Epithelial cell of esophagus (primary cell): ENCODE results near the gene TPM2.

Source experiments
- DNase-seq: peaks from one replicate; pipeline ENCODE4 v3.0.0; 2010; ENCODE audit warnings: low read depth
- H3K4me3 ChIP-seq: 2 replicates; pipeline ENCODE4 v1.5.1; 2011; ENCODE audit warnings: mild to moderate bottlenecking, low read length, control low read depth
- CTCF ChIP-seq: IDR thresholded peaks from 2 replicates; pipeline ENCODE4 v1.5.1; 2011; ENCODE audit warnings: low read depth, mild to moderate bottlenecking, low read length, control low read depth, inconsistent platforms; ENCODE audit not compliant: insufficient read depth; ENCODE audit errors: missing control alignments

Gene TPM2

GRCh38 chr9:35712762-35713400 is 23.2 kb upstream of the TPM2 start:
- DNase-seq, result no peak
- TF ChIP-seq CTCF, result no peak
- no peak overlapping the region for H3K4me3 ChIP-seq

- no peak for DNase-seq
- no peak overlapping the region for H3K4me3 ChIP-seq
- TF ChIP-seq CTCF, result no peak
Observed at GRCh38 chr9:35711501-35712428, 22.0 kb upstream of the TPM2 start.

GRCh38 chr9:35710818-35711500 is 21.2 kb upstream of the TPM2 start:
- DNase-seq, result no peak
- TF ChIP-seq CTCF, result no peak
- no peak overlapping the region for H3K4me3 ChIP-seq

GRCh38 chr9:35708146-35708545 is 18.4 kb upstream of the TPM2 start:
- no peak for TF ChIP-seq CTCF
- no peak for DNase-seq
- H3K4me3 ChIP-seq, result no peak overlapping the region

GRCh38 chr9:35706951-35707350 is 17.2 kb upstream of the TPM2 start:
- TF ChIP-seq CTCF, result no peak
- no peak overlapping the region for H3K4me3 ChIP-seq
- DNase-seq, result no peak

GRCh38 chr9:35705836-35706430 is 16.2 kb upstream of the TPM2 start:
- H3K4me3 ChIP-seq, result no peak overlapping the region
- no peak for TF ChIP-seq CTCF
- DNase-seq, result no peak
